ENCODE measurements around the gene UGT1A10.

UGT1A10 gene

GRCh38 chr2:233708942-233709341 lies 72.7 kb downstream of the UGT1A10 start:
- TF ChIP-seq EP300 (IDR thresholded peaks at IDR 0.05; ENCODE audit: borderline replicate concordance) = no peak
- TF ChIP-seq USF1 (IDR thresholded peaks at IDR 0.05) = peak; percentile 59

- no peak for TF ChIP-seq CEBPB (IDR thresholded peaks at IDR 0.05)
- no peak for TF ChIP-seq REST (IDR thresholded peaks at IDR 0.05; ENCODE audit: low read depth)
- no peak for TF ChIP-seq TAF1 (IDR thresholded peaks at IDR 0.05; ENCODE audit: low read depth)
- TF ChIP-seq RAD21 (IDR thresholded peaks at IDR 0.05; ENCODE audit: low read depth) = peak; percentile 84
- no peak for TF ChIP-seq TEAD4 (IDR thresholded peaks at IDR 0.05)
Measured at GRCh38 chr2:233711312-233712008, 75.2 kb downstream of the UGT1A10 start.

GRCh38 chr2:233712611-233713261 lies 76.5 kb downstream of the UGT1A10 start, which contains the start of gene UGT1A5:
Gene UGT1A5 (plus strand): TSS chr2:233712907. CDS start chr2:233712992, 85 bp downstream.
- no peak for TF ChIP-seq REST (IDR thresholded peaks at IDR 0.05; ENCODE audit: low read depth)
- no peak for TF ChIP-seq EP300 (IDR thresholded peaks at IDR 0.05; ENCODE audit: borderline replicate concordance)
- no peak for TF ChIP-seq USF1 (IDR thresholded peaks at IDR 0.05)
- no peak for TF ChIP-seq CEBPB (IDR thresholded peaks at IDR 0.05)
- no peak for TF ChIP-seq MAX (IDR thresholded peaks at IDR 0.05)
- TF ChIP-seq NFIC (IDR thresholded peaks at IDR 0.05) = no peak
- TF ChIP-seq TEAD4 (IDR thresholded peaks at IDR 0.05) = no peak
- no peak for TF ChIP-seq RAD21 (IDR thresholded peaks at IDR 0.05; ENCODE audit: low read depth)
- TF ChIP-seq TCF12 (IDR thresholded peaks at IDR 0.05; ENCODE audit: low read depth) = no peak
- no peak for TF ChIP-seq EGR1 (IDR thresholded peaks at IDR 0.05)
- no peak for TF ChIP-seq ZBTB7A (IDR thresholded peaks at IDR 0.05; ENCODE audit: low read depth)
- no peak for TF ChIP-seq CREB1 (IDR thresholded peaks at IDR 0.05; ENCODE audit: low read depth)
- TF ChIP-seq TAF1 (IDR thresholded peaks at IDR 0.05; ENCODE audit: low read depth) = no peak
- TF ChIP-seq FOXM1 (IDR thresholded peaks at IDR 0.05; ENCODE audit: borderline replicate concordance, low read depth) = no peak
- no peak for TF ChIP-seq YY1 (IDR thresholded peaks at IDR 0.05; ENCODE audit: low read depth)

- no peak for TF ChIP-seq CEBPB (IDR thresholded peaks at IDR 0.05)
- TF ChIP-seq RAD21 (IDR thresholded peaks at IDR 0.05; ENCODE audit: low read depth) = no peak
- no peak for TF ChIP-seq EP300 (IDR thresholded peaks at IDR 0.05; ENCODE audit: borderline replicate concordance)
- no peak for TF ChIP-seq TEAD4 (IDR thresholded peaks at IDR 0.05)
- no peak for TF ChIP-seq NFIC (IDR thresholded peaks at IDR 0.05)
- no peak for TF ChIP-seq FOXM1 (IDR thresholded peaks at IDR 0.05; ENCODE audit: borderline replicate concordance, low read depth)
- TF ChIP-seq TAF1 (IDR thresholded peaks at IDR 0.05; ENCODE audit: low read depth) = no peak
- TF ChIP-seq YY1 (IDR thresholded peaks at IDR 0.05; ENCODE audit: low read depth) = no peak
- no peak for TF ChIP-seq EGR1 (IDR thresholded peaks at IDR 0.05)
- no peak for TF ChIP-seq MAX (IDR thresholded peaks at IDR 0.05)
- TF ChIP-seq USF1 (IDR thresholded peaks at IDR 0.05) = no peak
- TF ChIP-seq REST (IDR thresholded peaks at IDR 0.05; ENCODE audit: low read depth) = no peak
- TF ChIP-seq TCF12 (IDR thresholded peaks at IDR 0.05; ENCODE audit: low read depth) = no peak
Measured at GRCh38 chr2:233713262-233713615, 77.0 kb downstream of the UGT1A10 start.

Measured in Ishikawa (cell line).